K562 (cell line): ENCODE data around the gene TSPAN14. TPM values are rescaled to one million over a fixed set of nuclear protein-coding genes. Genes with fewer than 3 reads are reported as not detected.
A peak's percentile ranks its signal among the peaks of the same experiment; 100 is the strongest.

Experiments used
- BMI1 ChIP-seq: fragments of 150-350 bp; IDR thresholded peaks from 2 replicates; pipeline ENCODE4 v1.6.1; 2014; ENCODE audit warnings: low read length
- BRF1 ChIP-seq: IDR thresholded peaks from 3 replicates; pipeline ENCODE4 v1.6.1; 2011; ENCODE audit warnings: borderline replicate concordance, mild to moderate bottlenecking; ENCODE audit not compliant: insufficient read length; ENCODE audit errors: extremely low read depth
- CHAMP1 ChIP-seq: fragments of 450-650 bp; IDR thresholded peaks from 2 replicates; pipeline ENCODE4 v1.6.1; 2016; ENCODE audit warnings: mild to moderate bottlenecking
- E4F1 ChIP-seq: fragments of 250-450 bp; sonication (Bioruptor Pico); IDR thresholded peaks from 2 replicates; pipeline ENCODE4 v1.5.0; 2021; ENCODE audit warnings: mild to moderate bottlenecking, borderline replicate concordance
- KLF1 ChIP-seq: fragments of 450-650 bp; IDR thresholded peaks from 2 replicates; pipeline ENCODE4 v1.6.1; 2016; ENCODE audit warnings: missing genetic modification characterization, missing compliant biosample characterization
- L3MBTL2 ChIP-seq: fragments of 450-650 bp; IDR thresholded peaks from 2 replicates; pipeline ENCODE4 v1.6.1; 2016; ENCODE audit warnings: mild to moderate bottlenecking, moderate library complexity
- POLR2A ChIP-seq: fragments of 450-650 bp; conservative IDR thresholded peaks from 2 replicates; pipeline ENCODE4 v1.6.1; 2016
- RBM25 ChIP-seq: fragments of 200-400 bp; formaldehyde crosslinking; IDR thresholded peaks from 2 replicates; pipeline ENCODE4 v1.6.1; 2018; ENCODE audit warnings: low read length, low read depth, moderate library complexity; ENCODE audit not compliant: severe bottlenecking
- TARDBP ChIP-seq: fragments of 450-650 bp; IDR thresholded peaks from 2 replicates; pipeline ENCODE4 v1.6.1; 2016
- ZC3H11A ChIP-seq: IDR thresholded peaks from 2 replicates; pipeline ENCODE4 v1.6.1; 2012; ENCODE audit warnings: low read depth, low read length, improper control_type of control experiment
- ZNF133 ChIP-seq: fragments of 250-450 bp; sonication (Bioruptor Pico); IDR thresholded peaks from 2 replicates; pipeline ENCODE4 v1.4.0; 2020; ENCODE audit warnings: mild to moderate bottlenecking
- ZNF134 ChIP-seq: fragments of 250-450 bp; sonication (Bioruptor Pico); conservative IDR thresholded peaks from 2 replicates; pipeline ENCODE4 v1.4.0; 2020
- ZNF764 ChIP-seq: fragments of 250-450 bp; sonication (Bioruptor Pico); IDR thresholded peaks from 2 replicates; pipeline ENCODE4 v1.4.0; 2020; ENCODE audit warnings: low read depth, mild to moderate bottlenecking, moderate library complexity
- polyA plus RNA-seq, 8 experiments: library from polyadenylated mRNA; depleted of rRNA in 4 of 8; stranded (reverse) in 5 of 8; unstranded in 3 of 8; fragments of >200 nt; fragmentation: Nextera tagmentation in 2 of 8; fragmentation: Illumina TruSeq in 1 of 8; extraction: Ambion mirVana in 2 of 8; extraction: Trizol in 1 of 8; gene quantifications; 2 replicates each; pipeline versions ENCODE4 v1.2.1 to v1.2.3, GENCODE V29; 2011 to 2014; ENCODE audit warnings: inconsistent platforms in 1 of 8, missing spikeins in 1 of 8
- total RNA-seq, 7 experiments: library from RNA; depleted of rRNA in 6 of 7; stranded (reverse); fragments of >200 nt in 6 of 7; fragmentation: Illumina TruSeq in 2 of 7; extraction: Trizol in 2 of 7; gene quantifications; 2 replicates each; pipeline versions ENCODE4 v1.2.1 to v1.2.3, GENCODE V29; 2011 to 2021; ENCODE audit warnings: low replicate concordance in 1 of 7
- TF ChIP-seq, protein P1 (sequence below), 2 experiments: fragments of 200-800 bp in 1 of 2; sonication (Bioruptor generic) in 1 of 2; sonication (generic) in 1 of 2; formaldehyde crosslinking in 1 of 2; IDR thresholded peaks in 1 of 2; conservative IDR thresholded peaks in 1 of 2; 2 replicates each; pipeline versions ENCODE4 v1.5.0 to v1.6.1; 2016 to 2020; ENCODE audit warnings: missing compliant biosample characterization in 1 of 2, missing genetic modification characterization in 1 of 2, missing genetic modification reagents in 1 of 2
- TF ChIP-seq, protein P2 (sequence below): sonication (generic); formaldehyde crosslinking; IDR thresholded peaks from 2 replicates; pipeline ENCODE4 v1.8.1; 2023; ENCODE audit warnings: missing genetic modification reagents, mild to moderate bottlenecking, borderline replicate concordance

The TSPAN14 gene
- total and polyA plus RNA-seq, 9 of the 15 experiments (the other 6 are each of a cell fraction or from before 2014, with no cell fraction given) = 5.8 to 92.9 (median 23.3) TPM

DNA sequence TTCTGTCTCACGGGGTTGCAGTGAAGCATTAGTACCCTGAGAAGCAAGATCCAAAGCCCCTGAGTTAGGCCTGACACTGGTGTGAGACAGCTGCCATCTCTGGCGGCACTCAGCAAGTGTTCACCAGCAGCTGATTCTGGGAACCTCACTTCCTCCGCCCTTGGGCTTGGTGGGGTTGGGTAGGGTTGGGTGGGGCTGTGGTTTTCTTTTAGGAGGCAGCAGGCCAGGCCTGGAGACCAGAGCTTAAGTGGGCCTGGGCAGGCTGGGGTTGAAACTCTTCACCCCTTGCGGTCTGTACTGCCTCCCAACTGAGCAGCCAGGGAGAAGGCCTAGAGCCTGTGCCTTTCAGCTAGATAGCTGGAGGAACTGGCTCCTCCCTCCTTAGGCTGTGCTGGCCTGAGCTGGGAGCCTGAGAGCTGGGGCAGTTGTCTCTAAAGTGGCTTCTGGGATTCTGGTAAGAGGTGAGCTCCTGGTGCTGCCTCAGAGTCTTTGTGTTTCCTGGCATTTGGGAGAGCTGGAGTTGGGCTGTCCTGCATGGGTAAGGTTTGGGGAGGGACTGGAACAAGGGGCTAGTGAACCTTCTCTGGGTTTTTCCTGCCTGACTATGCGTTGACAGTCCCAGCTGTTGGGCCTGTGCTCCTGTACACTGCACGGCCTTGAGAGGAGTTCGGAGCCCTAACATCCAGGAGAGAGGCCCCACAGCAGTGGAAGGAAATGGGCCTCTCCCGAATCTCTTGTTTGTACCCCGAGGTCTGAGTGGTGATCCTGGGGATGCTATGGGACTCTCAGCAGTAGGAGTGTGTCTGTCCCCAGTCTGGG is 5.1 kb downstream of the TSPAN14 start (continued):
- TF ChIP-seq, protein P1, sequence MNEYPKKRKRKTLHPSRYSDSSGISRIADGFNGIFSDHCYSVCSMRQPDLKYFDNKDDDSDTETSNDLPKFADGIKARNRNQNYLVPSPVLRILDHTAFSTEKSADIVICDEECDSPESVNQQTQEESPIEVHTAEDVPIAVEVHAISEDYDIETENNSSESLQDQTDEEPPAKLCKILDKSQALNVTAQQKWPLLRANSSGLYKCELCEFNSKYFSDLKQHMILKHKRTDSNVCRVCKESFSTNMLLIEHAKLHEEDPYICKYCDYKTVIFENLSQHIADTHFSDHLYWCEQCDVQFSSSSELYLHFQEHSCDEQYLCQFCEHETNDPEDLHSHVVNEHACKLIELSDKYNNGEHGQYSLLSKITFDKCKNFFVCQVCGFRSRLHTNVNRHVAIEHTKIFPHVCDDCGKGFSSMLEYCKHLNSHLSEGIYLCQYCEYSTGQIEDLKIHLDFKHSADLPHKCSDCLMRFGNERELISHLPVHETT (CRISPR knock-in tag; conservative IDR thresholded peaks at IDR 0.05 in 1 of 2, IDR thresholded peaks at IDR 0.05 in 1 of 2) = peak in 1 of 2 experiments; percentile 63; a peak in 2 of 4 replicates
- TF ChIP-seq TARDBP (no peak), BMI1 (no peak), POLR2A (no peak), L3MBTL2 (peak; percentile 32; the same call in 1 of the 2 replicates), KLF1 (tag) (0 out of 2 replicates have a peak, but pooled peaks have one; percentile 58), ZNF133 (CRISPR knock-in tag) (no peak), ZC3H11A (no peak), ZNF764 (CRISPR knock-in tag) (no peak), BRF1 (no peak), E4F1 (CRISPR knock-in tag) (no peak), RBM25 (no peak), CHAMP1 (no peak), ZNF134 (CRISPR knock-in tag) (0 out of 2 replicates have a peak, but pooled peaks have one; percentile 27)
- TF ChIP-seq, protein P2, sequence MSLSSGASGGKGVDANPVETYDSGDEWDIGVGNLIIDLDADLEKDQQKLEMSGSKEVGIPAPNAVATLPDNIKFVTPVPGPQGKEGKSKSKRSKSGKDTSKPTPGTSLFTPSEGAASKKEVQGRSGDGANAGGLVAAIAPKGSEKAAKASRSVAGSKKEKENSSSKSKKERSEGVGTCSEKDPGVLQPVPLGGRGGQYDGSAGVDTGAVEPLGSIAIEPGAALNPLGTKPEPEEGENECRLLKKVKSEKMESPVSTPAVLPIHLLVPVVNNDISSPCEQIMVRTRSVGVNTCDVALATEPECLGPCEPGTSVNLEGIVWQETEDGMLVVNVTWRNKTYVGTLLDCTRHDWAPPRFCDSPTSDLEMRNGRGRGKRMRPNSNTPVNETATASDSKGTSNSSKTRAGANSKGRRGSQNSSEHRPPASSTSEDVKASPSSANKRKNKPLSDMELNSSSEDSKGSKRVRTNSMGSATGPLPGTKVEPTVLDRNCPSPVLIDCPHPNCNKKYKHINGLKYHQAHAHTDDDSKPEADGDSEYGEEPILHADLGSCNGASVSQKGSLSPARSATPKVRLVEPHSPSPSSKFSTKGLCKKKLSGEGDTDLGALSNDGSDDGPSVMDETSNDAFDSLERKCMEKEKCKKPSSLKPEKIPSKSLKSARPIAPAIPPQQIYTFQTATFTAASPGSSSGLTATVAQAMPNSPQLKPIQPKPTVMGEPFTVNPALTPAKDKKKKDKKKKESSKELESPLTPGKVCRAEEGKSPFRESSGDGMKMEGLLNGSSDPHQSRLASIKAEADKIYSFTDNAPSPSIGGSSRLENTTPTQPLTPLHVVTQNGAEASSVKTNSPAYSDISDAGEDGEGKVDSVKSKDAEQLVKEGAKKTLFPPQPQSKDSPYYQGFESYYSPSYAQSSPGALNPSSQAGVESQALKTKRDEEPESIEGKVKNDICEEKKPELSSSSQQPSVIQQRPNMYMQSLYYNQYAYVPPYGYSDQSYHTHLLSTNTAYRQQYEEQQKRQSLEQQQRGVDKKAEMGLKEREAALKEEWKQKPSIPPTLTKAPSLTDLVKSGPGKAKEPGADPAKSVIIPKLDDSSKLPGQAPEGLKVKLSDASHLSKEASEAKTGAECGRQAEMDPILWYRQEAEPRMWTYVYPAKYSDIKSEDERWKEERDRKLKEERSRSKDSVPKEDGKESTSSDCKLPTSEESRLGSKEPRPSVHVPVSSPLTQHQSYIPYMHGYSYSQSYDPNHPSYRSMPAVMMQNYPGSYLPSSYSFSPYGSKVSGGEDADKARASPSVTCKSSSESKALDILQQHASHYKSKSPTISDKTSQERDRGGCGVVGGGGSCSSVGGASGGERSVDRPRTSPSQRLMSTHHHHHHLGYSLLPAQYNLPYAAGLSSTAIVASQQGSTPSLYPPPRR = no peak
